Hematopoietic multipotent progenitor cell (in vitro differentiated cells): ENCODE data around the gene HLA-DOB. TPM values are rescaled to one million over a fixed set of nuclear protein-coding genes. Genes with fewer than 3 reads are reported as not detected.
A peak's percentile ranks its signal among the peaks of the same experiment; 100 is the strongest.

Experiments
- DNase-seq, 3 donors: peaks; one replicate each; pipeline ENCODE4 v3.0.0-alpha.2; 2011 to 2015; ENCODE audit warnings: low read depth in 2 of 3, low spot score in 2 of 3
- total RNA-seq: library from RNA; depleted of rRNA; stranded (reverse); fragments of >200 nt; gene quantifications from one replicate; pipeline ENCODE4 v1.2.3, GENCODE V29; 2012

The HLA-DOB gene
- total RNA-seq, result 1.3 TPM

DNA sequence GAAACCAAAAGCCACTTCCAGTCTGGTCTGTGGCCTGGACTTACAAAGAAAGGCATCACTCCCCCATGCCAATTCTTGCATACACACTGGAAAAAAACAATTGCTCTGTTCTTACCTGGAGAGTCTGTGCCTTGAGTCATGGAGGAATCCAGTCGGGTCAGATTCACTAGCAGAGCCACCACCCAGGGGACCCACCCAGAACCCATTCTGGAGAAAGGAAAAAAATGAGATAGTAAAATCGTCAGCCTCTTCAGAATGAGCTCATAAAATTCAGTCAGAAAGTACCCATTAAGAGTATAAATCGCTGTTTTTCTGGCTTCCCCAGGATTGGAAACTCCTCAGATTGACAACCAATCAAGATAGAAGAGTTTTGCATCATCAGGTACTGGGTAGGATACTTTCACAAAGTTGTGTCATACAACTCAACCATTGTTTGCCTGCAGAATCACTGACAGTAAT, at the start of gene HLA-DOB:
TSS of gene HLA-DOB (minus strand) at position 257 of the 459 bp plus-strand sequence. CDS start at position 206, 51 bp downstream.
- peak in 1 of 3 donors; percentile 64 for DNase-seq

DNA sequence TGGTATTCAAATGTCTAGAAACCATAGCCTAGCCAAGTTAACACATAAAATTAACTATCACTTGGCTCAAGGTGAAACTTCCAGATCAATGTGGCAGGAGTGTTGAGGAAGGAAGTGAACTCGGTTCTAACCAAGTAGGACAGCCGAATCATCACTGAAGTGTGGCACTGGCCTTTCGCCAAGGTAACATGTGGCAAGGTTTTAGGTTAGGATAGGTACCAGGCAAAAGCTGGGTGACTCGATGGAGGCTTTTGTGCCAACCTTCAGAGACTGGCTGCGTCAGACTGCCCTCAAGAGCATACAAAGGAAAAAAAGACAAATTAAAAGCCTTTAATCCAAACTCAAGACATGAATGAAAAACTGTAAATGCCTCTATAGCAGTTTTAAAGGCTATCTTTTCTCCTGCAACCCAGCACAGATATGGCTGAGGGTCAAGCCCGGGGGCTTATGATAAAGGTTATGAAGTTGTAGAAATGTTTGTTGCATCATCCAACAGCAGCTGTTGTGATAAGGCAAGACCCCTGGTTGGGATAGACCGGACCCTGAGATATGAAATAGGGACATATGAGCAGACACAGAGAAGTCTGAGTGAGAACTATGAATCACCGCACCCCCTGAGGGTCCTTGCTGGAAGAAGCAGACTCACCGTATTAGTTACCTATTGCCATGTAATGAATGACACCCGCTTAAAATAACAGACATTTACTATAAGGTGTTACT, 49.1 kb upstream of the HLA-DOB start:
- no peak for DNase-seq

- DNase-seq, result no peak
Observed at GRCh38 chr6:32862725-32863124, 45.9 kb upstream of the HLA-DOB start.

- no peak for DNase-seq
Observed at GRCh38 chr6:32860674-32861073, 43.9 kb upstream of the HLA-DOB start.

GRCh38 chr6:32858194-32858593, 41.4 kb upstream of the HLA-DOB start:
- no peak for DNase-seq

- DNase-seq, result no peak
Observed at GRCh38 chr6:32857156-32857891, 40.5 kb upstream of the HLA-DOB start.

GRCh38 chr6:32855467-32856174, 38.8 kb upstream of the HLA-DOB start:
- DNase-seq, result no peak

GRCh38 chr6:32854376-32855178, 37.8 kb upstream of the HLA-DOB start:
- DNase-seq, result peak in 2 of 3 donors; percentile 73 to 81

DNA sequence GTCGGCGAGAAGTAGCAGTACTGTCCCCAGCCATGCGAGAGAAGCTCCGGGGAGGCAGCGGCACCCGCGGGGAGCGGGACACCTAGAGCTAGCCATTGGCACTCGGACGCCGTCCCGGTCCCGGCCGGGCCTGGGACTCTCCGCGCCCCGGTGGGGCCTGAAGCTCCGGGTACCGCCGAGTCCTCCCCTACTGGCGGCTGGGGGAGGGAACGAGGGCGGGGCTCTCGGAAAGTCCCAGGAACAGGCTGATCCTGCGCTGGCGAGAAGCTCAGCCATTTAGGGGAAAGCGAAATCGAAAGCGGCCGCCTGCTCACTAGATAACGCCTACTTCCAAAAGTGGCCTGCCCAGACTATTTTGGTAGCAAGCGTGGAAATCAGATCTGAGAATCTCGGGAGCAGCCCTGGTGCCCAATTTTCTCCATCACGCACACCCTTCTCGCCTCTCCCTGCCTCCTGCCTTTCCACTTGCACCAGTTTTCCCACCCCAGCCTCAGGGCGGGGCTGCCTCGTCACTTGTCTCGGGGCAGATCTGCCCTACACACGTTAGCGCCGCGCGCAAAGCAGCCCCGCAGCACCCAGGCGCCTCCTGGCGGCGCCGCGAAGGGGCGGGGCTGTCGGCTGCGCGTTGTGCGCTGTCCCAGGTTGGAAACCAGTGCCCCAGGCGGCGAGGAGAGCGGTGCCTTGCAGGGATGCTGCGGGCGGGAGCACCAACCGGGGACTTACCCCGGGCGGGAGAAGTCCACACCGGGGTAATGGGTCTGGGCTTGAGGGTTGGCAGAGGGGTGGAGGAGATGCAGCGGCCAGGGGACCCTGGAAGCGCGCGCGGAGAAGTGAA, 37.0 kb upstream of the HLA-DOB start, which contains the start of the genes PSMB9 and TAP1:
TSS of gene PSMB9 (plus strand) at position 652 of the 835 bp plus-strand sequence. CDS start at position 690, 38 bp downstream.
TSS of gene TAP1 (minus strand) at position 164 of the 835 bp plus-strand sequence. CDS start at position 96, 68 bp downstream.
- DNase-seq, result peak; percentile 93 to 96 (median 95)

GRCh38 chr6:32852844-32853540, 36.2 kb upstream of the HLA-DOB start:
- DNase-seq, result peak; percentile 45 to 51 (median 50)

DNA sequence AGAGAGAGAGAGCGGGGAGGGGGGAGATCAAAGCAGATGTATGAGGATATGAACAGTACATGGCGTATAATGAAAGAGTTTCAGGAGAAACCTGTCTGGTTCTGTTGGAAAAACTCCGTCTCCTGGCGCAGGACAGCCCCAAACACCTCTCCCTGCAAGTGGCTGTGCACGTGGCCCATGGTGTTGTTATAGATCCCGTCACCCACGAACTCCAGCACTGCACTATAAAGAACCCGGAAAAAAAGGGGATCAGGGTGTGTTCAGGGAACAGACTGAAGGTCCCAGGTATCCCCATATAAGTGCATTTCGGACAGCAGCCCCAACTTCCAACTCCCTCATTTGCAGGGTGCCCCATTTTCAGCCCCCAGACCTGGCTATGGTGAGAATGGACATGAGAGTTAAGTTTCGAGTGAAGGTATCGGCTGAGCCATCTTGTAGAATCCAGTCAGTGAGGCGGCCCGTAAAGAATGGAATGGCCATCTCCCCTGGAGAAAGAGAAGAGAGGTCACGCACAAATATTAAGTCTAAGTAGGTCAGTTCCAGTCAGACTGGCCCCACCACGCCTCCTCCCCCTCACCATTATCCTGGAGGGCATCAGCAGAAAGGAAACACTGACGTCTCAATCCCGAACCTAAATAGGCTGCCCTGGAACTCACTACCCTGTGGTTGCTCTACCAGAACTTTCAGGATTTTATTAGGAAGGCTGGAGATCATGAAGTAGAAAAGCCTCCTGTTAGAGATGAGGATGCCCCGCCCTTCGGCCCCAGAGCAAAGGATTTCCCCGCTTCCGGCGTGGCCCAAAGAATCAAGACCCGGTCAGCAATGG, 35.4 kb upstream of the HLA-DOB start:
- no peak for DNase-seq

GRCh38 chr6:32851025-32851424, 34.2 kb upstream of the HLA-DOB start:
- no peak for DNase-seq

DNA sequence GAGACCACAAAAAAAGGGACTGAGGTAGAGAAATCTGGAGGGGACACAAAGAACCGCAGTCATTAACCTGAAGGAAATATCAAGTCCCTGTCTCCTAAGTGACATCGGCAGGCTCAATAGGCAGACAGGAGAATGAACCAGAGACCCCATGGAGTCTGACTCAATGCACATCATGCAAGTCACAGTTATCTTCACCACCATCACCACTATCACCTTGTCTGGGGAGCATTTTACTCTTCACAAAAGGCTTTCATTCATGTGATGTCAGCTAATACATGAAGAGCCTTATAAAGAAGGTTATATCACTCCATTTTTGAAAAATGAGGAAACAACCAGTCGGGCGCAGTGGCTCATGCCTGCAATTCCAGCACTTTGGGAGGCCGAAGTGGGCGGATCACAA, 32.3 kb upstream of the HLA-DOB start:
- no peak for DNase-seq

- DNase-seq, result no peak
Observed at GRCh38 chr6:32847795-32848194, 31.0 kb upstream of the HLA-DOB start.

DNA sequence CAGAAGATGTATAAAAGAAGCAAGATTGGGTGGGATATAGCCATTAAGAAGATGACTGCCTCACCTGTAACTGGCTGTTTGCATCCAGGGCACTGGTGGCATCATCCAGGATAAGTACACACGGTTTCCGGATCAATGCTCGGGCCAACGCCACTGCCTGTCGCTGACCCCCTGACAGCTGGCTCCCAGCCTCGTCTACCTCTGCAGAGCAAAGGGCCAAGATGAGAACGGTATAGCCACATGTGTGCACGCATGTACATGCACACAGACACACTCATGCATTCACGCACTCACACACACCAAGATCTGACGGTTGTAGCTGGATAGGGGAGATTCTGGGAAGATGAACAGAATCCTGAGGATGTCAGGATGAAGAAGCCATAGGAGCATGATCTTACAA, 30.2 kb upstream of the HLA-DOB start:
- DNase-seq, result no peak

DNA sequence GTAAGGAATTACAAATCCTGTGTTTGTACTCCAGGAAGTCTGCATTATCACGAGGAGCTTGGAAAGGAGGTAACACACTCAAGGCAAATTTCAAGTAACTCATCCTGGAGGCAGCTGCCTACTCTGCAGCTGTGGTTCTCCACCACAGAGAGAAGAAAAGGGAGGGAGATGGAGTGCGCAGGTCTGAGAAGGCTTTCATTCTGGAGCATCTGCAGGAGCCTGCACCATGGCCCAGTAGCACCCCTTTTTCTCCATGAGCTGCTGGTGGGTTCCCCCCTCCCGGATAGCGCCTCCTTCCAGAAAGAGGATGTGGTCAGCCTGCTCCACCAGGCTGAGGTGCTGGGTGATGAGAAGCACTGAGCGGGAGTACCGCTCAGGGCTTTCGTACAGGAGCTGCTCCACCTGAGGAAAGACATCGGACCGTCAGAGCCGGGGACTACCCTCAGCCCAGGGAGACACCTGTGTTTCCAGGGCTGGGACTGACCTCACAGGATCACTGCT, 28.6 kb upstream of the HLA-DOB start:
- peak in 1 of 3 donors; percentile 44 for DNase-seq

DNA sequence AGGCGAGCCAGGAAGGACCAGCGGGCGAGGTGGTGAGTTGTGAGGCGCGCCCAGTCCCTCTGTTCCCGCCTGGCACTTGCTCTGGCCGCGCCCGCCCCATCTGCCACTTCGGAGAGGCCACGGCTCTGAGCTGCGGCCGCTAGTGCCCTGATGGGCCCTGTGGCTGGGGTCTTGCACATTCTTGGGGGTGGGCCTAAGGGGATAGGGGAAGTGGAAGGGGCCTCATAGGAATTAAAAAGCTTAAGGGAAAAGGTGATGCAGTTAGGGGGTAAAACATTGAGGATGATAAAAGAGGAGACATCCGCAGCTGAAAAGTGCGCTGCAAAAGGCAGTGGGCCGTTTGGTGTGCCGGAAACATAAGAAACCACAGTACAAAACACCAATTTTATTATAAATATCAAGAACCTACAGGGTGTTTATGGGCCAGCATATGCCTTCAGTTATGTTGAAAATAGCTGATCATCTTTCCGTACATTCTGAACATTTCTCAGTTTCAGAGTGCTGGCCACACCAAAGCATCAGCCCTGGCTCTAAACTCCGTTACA, 28.1 kb upstream of the HLA-DOB start:
- DNase-seq, result no peak
